ENCODE measurements around the gene TMED6. TPM values are rescaled to one million over a fixed set of nuclear protein-coding genes. Genes with fewer than 3 reads are reported as not detected.

The TMED6 gene
- polyA plus RNA-seq, 3 donors, result 0.29 TPM; not detected in 2

DNA sequence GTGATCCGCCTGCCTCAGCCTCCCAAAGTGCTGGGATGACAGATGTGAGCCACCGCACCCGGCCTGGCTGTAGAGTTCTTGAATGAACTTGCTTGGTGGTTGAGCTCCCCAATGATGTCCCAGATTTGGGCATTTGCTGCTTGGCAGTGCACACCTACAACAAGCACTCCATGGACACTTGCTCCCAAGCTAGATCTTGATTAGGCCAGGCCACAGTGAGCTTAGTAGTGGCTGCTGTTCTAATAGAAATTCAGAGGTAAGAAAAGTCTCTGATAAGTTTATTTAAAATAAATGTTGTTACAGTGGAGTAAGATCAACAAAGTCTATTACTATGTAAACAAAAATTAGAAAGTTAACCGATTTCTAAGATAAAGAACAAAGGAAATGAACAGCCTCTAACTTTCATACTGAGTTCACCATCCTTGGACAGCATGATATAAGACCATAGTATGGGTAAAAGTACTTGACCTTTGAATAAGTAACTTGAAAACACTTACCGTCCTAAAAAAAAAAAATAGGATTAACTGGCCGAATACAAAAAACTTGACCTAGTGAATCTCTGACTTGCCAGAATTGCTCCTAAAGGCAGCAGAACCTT lies 951 bp downstream of the TMED6 start:
- Histone ChIP-seq H4K20me1 (ENCODE audit: insufficient read depth, low read length) (peaks cover 1% of the 10 kb centered on the region), H3K9ac (ENCODE audit: insufficient read depth, low read length, poor library complexity, severe bottlenecking) (no peak overlapping the region), H2AFZ (ENCODE audit: insufficient read depth, low read depth, low read length, poor library complexity, severe bottlenecking) (no peak overlapping the region), H3K4me2 (replicated peaks; ENCODE audit: extremely low read depth, low read length, poor library complexity, severe bottlenecking) (no peak overlapping the region), H3K27me3 (ENCODE audit: control insufficient read depth in 2 of 2, insufficient read depth in 2 of 2, low read length in 2 of 2) (no peaks in the 10 kb centered on the region), H3K36me3 (replicated peaks in 1 of 2; ENCODE audit: control insufficient read depth in 1 of 2, insufficient read depth in 2 of 2, low read length in 2 of 2) (peaks cover 29 to 53% of the 10 kb centered on the region in 2 donors), H3K9me3 (replicated peaks in 1 of 2; ENCODE audit: control insufficient read depth in 1 of 2, insufficient read depth in 1 of 2, low read length in 2 of 2) (no peaks in the 10 kb centered on the region), H3K27ac (ENCODE audit: low read depth in 1 of 2, low read length in 2 of 2) (no peak overlapping the region), H3K4me3 (replicated peaks in 1 of 3; ENCODE audit: low read depth in 2 of 3, low read length in 3 of 3) (no peak overlapping the region), H3K79me2 (ENCODE audit: insufficient read depth, low read length) (no peaks in the 10 kb centered on the region), H3K4me1 (ENCODE audit: control insufficient read depth in 1 of 2, insufficient read depth in 2 of 2, low read length in 2 of 2) (peaks cover 13 to 14% of the 10 kb centered on the region in 2 donors)
- DNase-seq, result no peak
- WGBS (ENCODE audit: insufficient coverage), result 90% methylated on average over 2 of the region's 6 CpGs
- Mint-ChIP-seq H3K4me1 (peaks cover 13% of the 10 kb centered on the region), H3K9me3 (no peaks in the 10 kb centered on the region), H3K36me3 (peaks cover 38 to 52% of the 10 kb centered on the region in 2 donors), H3K4me3 (no peak overlapping the region), H3K27me3 (ENCODE audit: low read depth in 3 of 3) (no peaks in the 10 kb centered on the region), H3K27ac (peak overlapping the region in 2 of 7 donors; percentile 37 to 46)
- intact Hi-C loops (cut with micrococcal nuclease), result no loop called here
- TF ChIP-seq, protein P1, sequence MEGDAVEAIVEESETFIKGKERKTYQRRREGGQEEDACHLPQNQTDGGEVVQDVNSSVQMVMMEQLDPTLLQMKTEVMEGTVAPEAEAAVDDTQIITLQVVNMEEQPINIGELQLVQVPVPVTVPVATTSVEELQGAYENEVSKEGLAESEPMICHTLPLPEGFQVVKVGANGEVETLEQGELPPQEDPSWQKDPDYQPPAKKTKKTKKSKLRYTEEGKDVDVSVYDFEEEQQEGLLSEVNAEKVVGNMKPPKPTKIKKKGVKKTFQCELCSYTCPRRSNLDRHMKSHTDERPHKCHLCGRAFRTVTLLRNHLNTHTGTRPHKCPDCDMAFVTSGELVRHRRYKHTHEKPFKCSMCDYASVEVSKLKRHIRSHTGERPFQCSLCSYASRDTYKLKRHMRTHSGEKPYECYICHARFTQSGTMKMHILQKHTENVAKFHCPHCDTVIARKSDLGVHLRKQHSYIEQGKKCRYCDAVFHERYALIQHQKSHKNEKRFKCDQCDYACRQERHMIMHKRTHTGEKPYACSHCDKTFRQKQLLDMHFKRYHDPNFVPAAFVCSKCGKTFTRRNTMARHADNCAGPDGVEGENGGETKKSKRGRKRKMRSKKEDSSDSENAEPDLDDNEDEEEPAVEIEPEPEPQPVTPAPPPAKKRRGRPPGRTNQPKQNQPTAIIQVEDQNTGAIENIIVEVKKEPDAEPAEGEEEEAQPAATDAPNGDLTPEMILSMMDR (IDR thresholded peaks at IDR 0.05), result no peak

DNA sequence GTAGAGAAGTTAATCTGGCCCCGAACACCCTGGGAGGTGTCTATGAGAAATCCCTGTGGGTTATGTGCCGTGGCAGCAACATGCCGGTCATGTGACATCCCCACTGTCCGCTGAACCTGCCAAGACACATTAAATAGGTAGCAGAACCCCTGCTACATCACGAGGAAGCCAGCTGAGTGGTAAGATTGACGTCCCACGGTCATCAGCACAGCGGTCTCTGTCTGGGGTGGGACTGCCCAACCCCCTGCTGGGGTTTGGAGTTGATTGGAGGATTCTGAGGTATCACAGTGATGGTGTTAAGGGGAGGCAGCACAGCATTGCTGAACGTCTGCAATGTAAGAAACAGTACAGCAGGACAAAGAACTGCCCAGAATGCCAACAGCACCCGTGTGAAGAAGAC lies 2.0 kb downstream of the TMED6 start:
- Histone ChIP-seq H3K79me2 (ENCODE audit: insufficient read depth, low read length) (no peaks in the 10 kb centered on the region), H3K9me3 (replicated peaks in 1 of 2; ENCODE audit: control insufficient read depth in 1 of 2, insufficient read depth in 1 of 2, low read length in 2 of 2) (no peaks in the 10 kb centered on the region), H3K27ac (ENCODE audit: low read depth in 1 of 2, low read length in 2 of 2) (no peak overlapping the region), H3K27me3 (ENCODE audit: control insufficient read depth in 2 of 2, insufficient read depth in 2 of 2, low read length in 2 of 2) (no peaks in the 10 kb centered on the region), H2AFZ (ENCODE audit: insufficient read depth, low read depth, low read length, poor library complexity, severe bottlenecking) (no peak overlapping the region), H3K4me3 (replicated peaks in 1 of 3; ENCODE audit: low read depth in 2 of 3, low read length in 3 of 3) (no peak overlapping the region), H3K4me2 (replicated peaks; ENCODE audit: extremely low read depth, low read length, poor library complexity, severe bottlenecking) (no peak overlapping the region), H3K9ac (ENCODE audit: insufficient read depth, low read length, poor library complexity, severe bottlenecking) (no peak overlapping the region), H3K4me1 (ENCODE audit: control insufficient read depth in 1 of 2, insufficient read depth in 2 of 2, low read length in 2 of 2) (peaks cover 18 to 19% of the 10 kb centered on the region in 2 donors), H3K36me3 (replicated peaks in 1 of 2; ENCODE audit: control insufficient read depth in 1 of 2, insufficient read depth in 2 of 2, low read length in 2 of 2) (peaks cover 24 to 43% of the 10 kb centered on the region in 2 donors), H4K20me1 (ENCODE audit: insufficient read depth, low read length) (peaks cover 3% of the 10 kb centered on the region)
- TF ChIP-seq, protein P1 (IDR thresholded peaks at IDR 0.05), result no peak
- Mint-ChIP-seq H3K9me3 (no peaks in the 10 kb centered on the region), H3K27me3 (ENCODE audit: low read depth in 3 of 3) (no peaks in the 10 kb centered on the region), H3K36me3 (peaks cover 29 to 42% of the 10 kb centered on the region in 2 donors), H3K4me3 (no peak overlapping the region), H3K27ac (no peak overlapping the region), H3K4me1 (peaks cover 20% of the 10 kb centered on the region)
- DNase-seq, result no peak
- intact Hi-C loops (cut with micrococcal nuclease), result no loop called here
- WGBS (ENCODE audit: insufficient coverage), result 84% methylated on average over 7 of the region's 10 CpGs
